Measurements from ENCODE around the gene ZC3H12D.
"Not testable (repeated sequence)": the region's sequence is repeated elsewhere in the genome, so short reads cannot be mapped to it uniquely, and the experiment has no call there.

Gene ZC3H12D

DNA sequence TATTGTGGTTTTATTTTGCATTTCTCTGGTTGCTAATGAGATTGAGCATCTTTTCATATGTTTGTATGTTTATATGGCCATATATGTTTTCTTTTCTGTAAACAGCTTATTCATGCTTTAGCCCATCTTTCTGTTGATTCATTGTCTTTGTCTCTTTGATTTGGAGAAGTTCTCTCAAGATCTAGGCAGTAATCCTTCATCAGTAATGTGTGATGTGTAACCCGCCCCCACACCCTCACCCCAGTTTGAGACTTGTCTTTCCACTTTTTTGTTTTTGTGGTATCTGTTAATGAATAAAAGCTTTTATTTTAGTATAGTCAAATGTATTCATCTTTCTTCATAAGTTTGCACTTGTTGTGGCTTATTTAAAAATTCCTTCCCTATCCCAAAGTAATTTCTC, 26.0 kb downstream of the ZC3H12D start:
- DNase-seq (ENCODE audit: low spot score): no peak

DNA sequence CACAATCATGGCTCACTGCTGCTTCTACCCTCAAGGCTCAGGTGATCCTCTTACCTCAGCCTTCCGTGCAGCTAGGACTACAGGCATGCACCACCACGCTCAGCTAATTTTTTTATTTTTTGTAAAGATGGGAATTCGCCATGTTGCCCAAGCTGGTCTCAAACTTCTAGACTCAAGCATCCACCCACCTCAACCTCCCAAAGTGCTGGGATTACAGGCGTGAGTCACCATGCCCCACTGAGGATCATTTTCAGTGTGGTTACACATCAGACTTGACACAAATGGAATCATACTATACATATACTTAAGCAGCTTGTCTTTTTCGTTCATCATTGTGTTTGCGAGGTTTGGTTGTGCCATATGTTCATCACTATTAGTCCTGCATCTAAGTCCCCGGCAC, 26.6 kb downstream of the ZC3H12D start:
- DNase-seq (ENCODE audit: low spot score): no peak

DNA sequence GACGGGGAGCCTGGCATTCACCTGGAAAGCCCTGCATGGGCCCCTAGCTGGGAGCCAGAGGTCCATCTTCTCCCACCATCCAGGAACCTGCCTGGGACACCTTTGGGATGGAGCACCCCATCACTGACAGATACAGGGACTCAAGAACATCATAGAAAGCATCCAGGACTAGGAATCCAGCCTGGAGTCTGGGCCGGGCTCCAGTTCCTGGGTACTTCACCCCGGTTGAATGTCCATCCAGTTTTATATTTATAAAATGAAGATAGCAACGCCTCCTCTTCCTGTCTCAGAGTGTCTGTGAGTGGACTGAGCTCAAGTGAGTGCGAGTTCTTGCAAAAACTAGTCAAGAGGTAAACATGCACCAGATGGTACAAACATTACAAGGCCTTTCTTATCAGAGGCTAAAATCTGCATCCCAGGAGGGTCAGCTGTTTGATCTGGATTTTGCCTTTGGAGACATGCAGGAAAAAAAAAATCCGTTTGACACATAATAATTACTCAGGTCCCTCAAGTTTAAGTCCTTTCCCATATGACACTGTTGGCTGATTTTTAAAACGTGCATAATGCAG, 27.4 kb downstream of the ZC3H12D start:
- no peak for DNase-seq (ENCODE audit: low spot score)

DNA sequence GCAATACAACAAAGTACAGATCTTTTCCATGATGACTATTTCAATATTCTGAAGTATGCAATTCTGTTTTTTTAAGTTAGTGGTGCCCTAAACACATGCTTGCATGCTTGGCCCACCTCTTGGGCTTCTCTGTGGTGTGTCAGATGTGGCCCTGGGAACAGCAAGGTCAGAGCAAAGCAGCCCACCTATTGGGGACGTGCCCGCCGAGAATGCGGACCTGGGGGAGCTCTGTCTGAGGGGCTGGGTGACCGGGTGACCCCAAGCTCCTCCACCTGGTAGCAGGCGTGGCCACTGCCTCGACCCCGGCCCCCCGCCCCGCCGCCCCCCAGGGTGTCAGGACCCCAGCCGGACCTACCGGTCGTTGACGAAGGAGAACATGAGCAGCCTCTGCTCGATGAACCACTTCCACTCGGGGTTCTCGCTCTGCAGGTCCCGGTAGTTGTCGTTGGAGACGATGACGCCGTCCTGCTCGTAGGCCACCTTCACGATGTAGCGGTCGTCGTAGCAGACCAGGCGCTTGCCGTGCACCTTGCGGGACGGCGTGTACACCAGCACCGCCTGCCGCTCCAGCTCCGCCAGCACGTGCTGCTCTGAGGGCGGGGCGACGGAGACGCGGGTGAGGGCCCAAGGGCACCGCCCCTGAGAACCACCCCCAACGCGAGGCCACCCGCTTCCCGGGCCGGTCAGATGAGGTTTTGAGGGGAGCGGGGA, 28.3 kb downstream of the ZC3H12D start:
- DNase-seq (ENCODE audit: low spot score): no peak

DNA sequence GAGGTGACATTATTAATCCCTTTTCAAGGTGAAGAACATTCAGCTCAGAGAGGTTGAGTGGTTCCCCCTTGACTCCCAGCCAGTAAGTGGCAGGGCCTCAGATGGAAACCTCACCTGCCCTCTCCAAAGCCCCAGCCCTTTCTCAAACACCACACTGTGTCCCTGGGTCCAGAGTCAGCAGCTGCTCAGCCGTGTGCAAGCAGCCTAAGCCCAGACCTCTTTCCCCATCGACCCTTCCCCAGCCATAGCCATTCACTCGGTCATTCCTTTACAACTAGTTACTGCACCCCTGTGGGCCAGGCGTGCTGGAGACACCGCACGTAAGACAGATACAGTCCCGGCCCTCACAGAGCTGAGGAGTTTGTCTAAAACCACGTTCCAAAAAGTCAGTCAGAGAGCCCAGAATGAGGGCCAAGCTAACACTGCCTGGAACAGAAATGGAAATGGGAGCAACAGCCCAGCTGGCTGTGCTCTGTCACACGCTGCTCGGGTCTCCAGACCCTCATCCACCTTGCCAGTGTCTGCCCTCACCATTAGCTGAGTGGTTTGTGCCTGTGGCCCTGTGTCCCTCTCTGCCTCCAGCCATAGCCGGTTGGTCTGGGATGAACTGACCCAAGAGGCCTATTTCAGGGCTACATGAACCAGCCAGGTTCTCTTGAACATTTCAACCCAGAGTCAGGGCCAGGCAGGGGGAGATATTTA, 29.6 kb downstream of the ZC3H12D start:
- DNase-seq (ENCODE audit: low spot score): no peak

DNA sequence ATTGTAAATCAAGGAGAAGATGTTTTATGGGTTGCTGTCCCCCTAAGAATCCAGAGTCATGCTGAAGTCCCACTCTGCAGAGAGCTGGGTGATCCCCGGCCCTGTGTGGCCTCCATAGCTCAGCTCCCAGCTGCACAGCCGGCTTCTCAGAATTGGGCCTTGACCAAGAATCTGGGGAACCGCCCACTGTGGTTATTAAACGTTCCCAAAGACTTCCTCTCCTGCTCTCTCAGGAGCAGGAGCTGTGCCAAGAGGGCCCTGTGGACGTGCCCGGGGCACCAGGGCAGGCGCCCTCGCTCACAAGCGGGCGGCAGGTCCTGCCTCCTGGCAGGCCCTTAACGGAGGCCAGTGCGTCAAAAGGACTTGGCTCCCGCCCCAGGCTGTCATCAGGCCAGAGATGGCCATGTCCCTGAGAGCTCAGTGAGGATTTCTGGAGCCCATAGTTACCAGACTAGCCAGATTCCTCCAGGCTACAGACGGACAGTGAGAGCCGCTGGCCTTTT, 30.4 kb downstream of the ZC3H12D start:
- peak; percentile 89 for DNase-seq (ENCODE audit: low spot score)

DNA sequence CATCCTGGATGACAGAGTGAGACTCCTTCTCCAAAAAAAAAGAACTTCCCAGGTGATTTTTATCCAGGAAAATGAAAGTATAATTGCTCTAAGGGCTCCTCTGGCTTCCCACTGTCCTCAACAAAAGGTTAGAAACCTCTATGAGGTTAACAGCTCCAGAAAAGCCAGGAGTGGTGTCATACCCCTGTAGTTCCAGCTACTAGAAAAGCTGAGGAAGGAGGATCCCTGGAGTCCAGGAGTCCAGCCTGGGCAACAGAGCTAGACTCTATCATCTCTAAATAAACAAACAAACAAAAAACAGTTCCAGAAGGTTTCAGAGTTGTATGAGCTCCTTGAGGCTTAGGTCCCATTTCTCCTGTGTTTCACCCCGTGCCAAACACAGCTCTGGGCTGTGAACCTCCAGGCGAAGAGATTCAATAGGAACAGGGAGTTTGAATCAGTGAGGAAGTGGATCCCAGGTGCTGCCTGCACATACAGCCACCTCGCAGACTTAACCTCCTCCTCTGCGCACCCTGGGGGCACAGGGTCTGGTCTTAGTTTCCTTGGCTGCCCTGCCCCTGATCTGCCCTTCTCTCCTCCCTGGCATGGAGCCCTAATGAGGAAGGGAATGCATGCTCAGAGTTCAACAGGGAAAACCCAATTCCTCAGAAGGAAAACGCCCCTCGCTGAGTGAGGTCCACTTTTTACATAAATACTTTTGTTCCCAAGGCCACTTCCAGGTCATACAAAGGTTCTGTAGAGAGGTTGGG, 31.0 kb downstream of the ZC3H12D start:
- no peak for DNase-seq (ENCODE audit: low spot score)

DNA sequence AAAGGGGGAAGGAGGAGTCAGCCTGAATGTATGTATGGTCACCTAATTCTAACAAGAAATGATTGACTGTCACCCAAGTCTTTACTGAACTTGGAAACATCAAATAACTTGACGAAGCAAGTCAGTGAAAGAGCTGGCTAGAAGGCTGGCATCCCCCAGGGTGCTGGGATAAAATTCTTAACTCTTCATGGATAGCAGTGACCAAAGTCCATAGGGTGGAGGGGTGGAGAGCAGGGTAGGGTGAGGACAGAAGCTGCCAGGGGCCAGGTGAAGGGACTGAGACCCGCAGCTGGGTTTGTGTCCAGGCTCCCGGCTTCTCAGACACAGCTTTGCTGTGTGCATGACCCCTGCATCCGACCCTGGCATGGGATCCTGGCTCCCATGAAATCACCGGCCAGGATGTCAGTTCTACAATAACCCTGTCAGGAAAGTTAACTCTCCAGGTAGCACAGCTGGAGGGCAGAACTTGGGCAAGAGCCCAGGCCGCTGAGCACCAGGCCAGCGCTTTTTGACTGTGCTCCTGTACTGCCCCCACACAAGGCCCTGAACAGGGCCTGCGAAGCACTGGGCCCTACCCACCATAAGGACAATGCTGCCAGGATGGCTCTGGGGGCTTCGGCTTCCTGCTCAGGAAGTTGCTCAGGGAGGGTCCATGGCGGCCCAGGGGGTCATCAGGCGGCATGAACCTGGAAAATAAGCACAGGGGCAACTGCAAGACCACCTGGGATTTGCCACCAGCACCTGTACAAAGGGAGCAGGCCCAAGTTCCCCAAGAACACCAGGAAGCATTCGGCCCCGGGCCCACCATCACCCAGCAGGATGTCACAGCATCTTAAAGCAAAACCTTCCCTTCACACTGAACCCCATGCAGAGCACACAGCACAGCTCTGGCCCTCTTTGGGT, 32.5 kb downstream of the ZC3H12D start:
- DNase-seq (ENCODE audit: low spot score): no peak

DNA sequence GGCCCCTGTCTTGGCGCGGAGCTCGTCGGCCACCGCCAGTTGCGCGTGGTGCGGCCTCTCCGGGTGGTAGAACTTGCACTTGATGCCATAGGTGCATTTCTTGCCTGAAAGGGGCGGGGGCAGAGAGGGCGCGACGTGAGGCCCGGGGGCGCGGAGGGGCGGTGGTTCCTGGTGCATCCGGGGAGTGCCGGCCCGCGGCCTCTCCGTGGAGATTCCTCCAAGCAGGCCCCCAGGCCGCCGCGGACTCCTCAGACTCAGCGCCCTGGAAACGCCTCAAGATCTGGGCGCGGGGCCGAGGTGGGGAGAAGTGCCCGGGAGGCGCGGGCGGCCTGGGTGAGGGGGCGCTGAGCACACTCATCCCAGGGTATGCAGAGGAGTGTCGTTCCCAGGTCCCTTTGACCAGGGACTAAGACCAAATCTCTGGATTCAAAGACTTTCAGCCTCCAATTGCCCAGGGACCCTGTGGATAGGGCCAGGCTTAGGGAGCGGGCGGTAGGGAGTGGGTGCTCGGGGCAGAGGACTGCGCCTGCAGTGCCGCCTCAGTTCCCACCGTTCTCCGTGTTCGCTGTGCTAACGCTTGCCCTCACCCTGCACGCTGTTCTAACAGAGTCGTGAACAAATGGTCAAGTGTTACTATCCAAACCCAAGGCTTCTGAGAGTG, 33.3 kb downstream of the ZC3H12D start:
- DNase-seq (ENCODE audit: low spot score): no peak

DNA sequence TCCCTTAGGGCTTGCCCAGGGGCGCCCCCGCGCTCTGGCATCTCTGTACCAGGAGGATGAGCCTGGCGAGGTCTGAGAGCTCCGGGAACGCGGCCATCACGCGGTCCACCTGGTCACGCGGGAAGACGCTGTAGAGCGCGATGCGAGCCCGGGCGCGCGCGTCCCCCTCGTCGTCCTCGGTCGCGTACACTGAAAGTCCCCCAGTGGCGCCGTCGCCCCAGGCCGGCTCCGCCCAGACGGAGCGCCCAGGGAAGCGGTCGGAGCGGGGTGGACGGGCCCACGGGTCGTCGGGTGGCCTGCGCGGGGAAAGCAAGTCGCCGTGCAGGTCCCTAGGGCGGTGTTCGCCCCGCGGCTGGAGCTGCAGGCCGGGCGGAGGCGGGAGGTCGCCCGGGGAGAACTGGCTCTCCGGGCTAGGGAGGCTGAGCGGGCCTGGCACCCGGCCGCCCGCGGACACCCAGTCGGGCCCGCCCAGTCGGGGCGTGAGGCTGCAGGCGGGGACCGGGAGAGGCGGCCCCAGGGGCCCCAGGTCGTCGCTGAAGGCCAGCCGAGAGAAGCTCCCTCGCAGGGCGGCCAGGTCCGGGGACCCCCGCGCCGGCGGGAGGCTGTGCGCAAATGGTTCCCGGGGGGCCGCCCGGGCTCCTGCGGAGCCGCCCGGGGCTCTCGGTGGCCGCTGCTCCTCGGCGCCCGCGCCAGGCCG, 34.0 kb downstream of the ZC3H12D start:
- DNase-seq (ENCODE audit: low spot score): no peak

DNA sequence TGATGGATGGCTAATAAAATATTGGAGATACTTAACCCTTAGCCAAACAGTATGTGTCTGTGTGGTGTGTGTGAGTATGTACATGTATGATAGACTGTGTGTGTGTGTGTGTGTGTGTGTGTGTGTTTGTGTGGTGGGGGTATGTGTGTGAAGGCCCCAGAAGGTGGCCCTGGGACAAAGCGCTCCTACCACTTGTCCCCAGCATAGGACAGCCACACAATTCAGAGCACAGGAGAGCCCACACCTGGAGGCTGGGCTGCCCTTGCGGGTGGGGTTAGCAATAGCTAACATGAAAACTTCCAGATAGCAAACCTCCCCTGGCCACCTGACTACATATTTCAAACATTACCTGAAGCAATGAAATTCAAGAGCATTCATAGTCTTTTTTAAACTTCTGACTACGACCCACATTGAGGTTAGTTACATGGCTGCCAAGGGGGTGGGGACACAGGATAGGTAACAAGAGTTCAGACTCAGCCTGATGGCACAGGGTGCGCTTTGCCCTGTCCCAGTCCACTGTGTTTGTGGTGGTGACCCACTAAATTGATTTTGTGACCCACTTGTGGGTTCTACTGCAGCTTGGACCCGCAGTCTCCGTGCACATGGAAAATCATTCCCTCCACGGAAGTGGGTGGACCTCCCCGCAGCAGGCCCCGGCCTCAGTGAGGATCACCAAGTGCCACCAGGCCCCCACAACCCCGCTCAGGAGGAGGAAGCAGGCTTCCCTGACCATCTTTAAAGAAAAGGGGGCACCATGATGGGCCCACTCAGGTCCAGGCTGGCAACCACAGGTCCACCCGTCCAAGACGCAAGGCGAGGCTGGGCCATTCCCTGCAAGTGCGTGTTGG, 34.8 kb downstream of the ZC3H12D start:
- DNase-seq (ENCODE audit: low spot score): no peak

DNA sequence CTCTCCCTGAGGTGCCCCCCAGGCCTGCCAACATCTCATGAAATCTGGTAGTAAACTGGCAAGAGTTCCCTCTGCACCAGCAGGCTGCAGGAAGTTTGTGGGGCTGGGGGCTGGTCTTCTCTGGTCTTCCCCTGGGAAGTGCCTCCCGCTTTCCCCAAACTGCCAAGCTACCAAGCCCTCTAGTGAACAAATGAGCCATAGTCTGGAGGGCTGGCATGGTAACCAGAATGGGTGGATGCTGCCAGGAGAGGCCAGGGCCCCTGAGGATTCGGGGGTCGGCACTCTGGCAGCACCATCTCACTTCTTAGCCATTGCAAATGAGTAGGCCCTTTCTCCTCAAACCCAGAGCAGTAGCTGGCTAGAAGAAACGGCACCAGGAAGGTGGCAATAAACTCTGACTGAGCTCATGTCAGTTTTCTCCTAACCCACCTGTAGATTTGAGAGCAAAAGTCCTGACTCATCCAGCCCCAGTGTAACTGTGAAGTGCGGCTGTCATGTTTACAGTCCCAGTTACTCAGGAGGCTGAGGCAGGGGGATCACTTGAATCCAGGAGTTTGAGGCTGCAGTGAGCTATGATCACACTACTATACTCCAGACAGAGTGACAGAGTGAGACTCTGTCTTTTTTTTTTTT, 35.9 kb downstream of the ZC3H12D start:
- no peak for DNase-seq (ENCODE audit: low spot score)

DNA sequence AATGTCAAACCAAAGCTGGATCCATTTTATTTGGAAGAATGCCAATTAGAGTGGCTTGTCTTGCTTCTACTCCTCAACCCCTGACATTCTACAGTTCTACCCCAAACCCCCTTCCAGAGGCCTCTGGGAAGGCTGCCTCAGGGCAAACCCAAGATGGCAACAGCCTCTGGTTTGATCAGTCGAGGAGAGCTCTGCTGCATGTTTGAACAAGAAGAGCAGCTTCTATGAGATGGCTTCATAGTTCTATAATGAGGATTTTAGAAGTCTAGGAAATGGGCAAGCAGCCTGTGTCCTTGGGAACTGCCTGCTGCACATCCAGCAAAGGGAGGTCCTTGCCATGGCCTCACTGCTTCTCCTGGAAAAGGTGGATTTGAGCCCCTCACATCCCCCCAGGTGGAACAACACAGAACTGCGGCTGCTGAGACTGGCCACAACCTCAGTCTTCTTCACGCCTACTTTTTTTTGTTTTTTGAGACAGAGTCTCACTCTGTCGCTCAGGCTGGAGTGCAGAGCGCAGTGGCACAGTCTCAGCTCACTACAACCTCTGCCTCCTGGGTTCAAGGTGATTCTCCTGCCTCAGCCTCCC, 37.9 kb downstream of the ZC3H12D start:
- DNase-seq (ENCODE audit: low spot score): no peak

DNA sequence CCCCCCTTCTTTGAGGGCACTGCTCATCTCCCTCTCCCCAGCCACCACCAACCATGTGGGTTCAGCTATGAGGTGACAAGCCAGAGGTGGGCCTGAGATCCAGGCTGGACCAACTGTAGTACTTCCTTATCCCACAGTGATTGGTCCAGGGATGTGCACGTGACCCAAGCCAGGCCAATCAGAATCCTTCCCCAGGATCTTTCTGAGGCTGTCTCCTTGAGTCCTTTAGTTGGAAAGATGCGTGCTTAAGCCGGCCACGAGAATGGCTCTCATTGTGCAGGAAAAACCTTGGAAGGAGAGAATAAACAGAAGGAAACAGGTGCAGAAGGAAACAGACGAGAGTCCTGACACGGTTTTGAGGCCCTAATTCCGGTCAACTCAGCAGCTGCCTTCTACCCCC, 39.2 kb downstream of the ZC3H12D start:
- DNase-seq (ENCODE audit: low spot score): no peak

DNA sequence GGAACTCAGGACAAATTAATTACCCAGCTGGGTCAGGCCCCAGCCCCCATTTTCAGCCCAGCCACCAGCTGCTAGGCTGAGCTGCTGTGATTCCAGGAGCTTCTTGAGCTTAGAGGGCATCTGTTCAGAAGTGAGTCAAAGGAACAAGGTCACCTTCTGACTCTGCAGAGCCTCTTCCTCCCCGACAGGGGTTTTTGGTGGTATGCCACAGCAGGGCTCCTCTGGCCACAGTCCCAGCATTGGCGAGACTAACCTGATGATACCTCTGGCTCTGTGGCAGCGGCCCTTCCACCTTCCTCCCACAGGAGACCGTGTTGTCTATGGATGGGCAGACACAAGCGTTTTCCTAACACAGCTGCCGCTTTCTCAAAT, 39.7 kb downstream of the ZC3H12D start:
- DNase-seq (ENCODE audit: low spot score): no peak

DNA sequence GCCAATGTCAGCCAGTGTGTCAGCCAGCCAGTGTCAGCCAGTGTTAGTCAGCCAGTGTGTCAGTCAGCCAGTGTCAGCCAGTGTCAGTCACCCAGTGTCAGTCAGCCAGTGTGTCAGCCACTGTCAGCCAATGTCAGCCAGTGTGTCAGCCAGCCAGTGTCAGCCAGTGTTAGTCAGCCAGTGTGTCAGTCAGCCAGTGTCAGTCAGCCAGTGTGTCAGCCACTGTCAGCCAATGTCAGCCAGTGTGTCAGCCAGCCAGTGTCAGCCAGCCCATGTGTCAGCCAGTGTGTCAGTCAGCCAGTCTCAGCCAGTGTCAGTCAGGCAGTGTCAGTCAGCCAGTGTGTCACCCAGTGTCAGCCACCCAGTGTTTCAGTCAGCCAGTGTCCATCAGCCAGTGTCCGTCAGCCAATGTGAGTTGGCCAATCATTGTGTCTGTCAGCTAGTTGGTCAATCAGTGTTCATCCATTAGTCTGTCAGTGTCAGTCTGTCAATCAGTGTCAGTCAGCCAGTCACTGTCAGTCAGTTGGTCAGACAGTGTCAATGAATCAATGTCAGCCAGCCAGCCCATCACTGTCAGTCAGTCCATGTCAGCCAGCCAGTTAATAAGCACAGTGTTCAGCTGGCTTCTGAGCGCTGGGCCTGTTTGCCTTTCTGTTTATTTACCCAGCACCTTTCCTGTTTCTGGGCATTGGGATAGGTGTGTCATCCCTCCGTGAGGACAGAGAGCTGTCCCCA, 40.3 kb downstream of the ZC3H12D start:
- DNase-seq (ENCODE audit: low spot score): not testable (repeated sequence)

DNA sequence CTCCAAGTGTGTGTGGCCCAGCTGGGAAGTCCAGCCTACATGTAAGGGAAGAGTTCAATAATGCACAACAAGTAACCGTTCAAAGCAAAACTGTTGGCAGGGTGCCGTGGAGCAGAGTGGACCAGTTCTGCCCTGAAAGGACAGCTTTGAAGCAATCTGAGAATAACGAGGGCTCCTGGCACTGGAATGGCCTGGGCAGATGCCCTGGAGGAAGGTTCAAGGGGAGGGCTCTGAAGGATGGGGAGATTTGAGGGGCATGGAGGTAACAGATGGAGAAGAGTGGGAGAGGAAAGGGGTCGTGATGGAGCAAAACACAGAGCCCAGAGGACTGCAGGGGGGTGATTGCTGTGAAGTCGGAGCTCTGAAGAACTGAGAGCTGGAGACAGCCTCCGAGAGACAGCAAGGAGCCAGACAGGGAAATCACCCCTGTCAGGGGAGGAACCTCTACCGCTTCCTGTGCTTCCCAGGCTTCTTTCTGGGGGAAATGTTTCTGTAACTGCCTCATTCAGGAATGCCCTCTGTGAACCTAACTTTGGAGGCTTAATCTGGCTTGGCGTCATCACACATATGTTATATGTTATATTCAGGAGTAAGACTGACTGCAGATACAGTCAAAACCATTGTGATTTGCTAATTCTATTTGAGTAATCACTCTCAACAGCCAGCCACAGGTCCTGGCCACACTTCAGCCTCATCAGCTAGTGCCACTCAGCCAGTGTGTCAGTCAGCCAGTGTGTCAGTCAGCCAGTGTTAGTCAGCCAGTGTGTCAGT, 41.2 kb downstream of the ZC3H12D start:
- DNase-seq (ENCODE audit: low spot score): peak; percentile 44
